Esophagus squamous epithelium (tissue), 5 donors: ENCODE measurements around the gene TBR1. TPM values are rescaled to one million over a fixed set of nuclear protein-coding genes. Genes with fewer than 3 reads are reported as not detected.

ENCODE experiments used
- DNase-seq: peaks from one replicate; lab custom pipeline; 2025; lab: John Stamatoyannopoulos, UW
- H3K27ac ChIP-seq, 4 donors: fragments of 200-600 bp; sonication (generic); one replicate each; pipeline ENCODE4 v1.5.1; 2016 to 2019; ENCODE audit warnings: mild to moderate bottlenecking in 1 of 4
- H3K27me3 ChIP-seq, 4 donors: fragments of 200-600 bp; sonication (generic); 1 replicate in 3 of 4; 2 replicates in 1 of 4; pipeline versions ENCODE4 v1.5.1 to v1.6.0; 2017 to 2021; ENCODE audit warnings: antibody characterized with exemption in 1 of 4
- H3K36me3 ChIP-seq, 3 donors: fragments of 200-600 bp; sonication (generic); one replicate each; pipeline ENCODE4 v1.5.1; 2016 to 2019
- H3K4me1 ChIP-seq, 3 donors: fragments of 200-600 bp; sonication (generic); one replicate each; pipeline ENCODE4 v1.5.1; 2017 to 2019
- H3K4me3 ChIP-seq, 4 donors: fragments of 200-600 bp; sonication (generic); 1 replicate in 3 of 4; 2 replicates in 1 of 4; pipeline ENCODE4 v1.5.1; 2016 to 2019; ENCODE audit warnings: mild to moderate bottlenecking in 2 of 4, moderate library complexity in 1 of 4
- H3K9me3 ChIP-seq, 3 donors: fragments of 200-600 bp; sonication (generic); one replicate each; pipeline ENCODE4 v1.5.1; 2016 to 2019
- POLR2A ChIP-seq, 4 donors: fragments of 450-650 bp; IDR thresholded peaks; one replicate each; pipeline ENCODE4 v1.6.1; 2017; ENCODE audit warnings: antibody characterized with exemption in 4 of 4, mild to moderate bottlenecking in 4 of 4, moderate library complexity in 3 of 4
- WGBS, 2 donors: methylation state at CpG; one replicate each; pipeline ENCODE4 v1.1.5; 2018; 5-methylcytosine and 5-hydroxymethylcytosine counted together
- intact Hi-C: fragments of 100-400 bp; cut with DNase I; formaldehyde crosslinking; loops from one replicate; pipeline ENCODE4 v1.15.0; 2022
- total RNA-seq, 4 donors: library from RNA; depleted of rRNA; stranded (reverse); fragments of >200 nt; gene quantifications; one replicate each; pipeline ENCODE4 v1.1.0, GENCODE V29; 2016
- TF ChIP-seq, protein P1 (sequence below), 6 experiments: fragments of 450-650 bp in 4 of 6; fragments of 200-600 bp in 2 of 6; sonication (generic) in 2 of 6; IDR thresholded peaks; one replicate each; pipeline ENCODE4 v1.5.1; 2016 to 2019; ENCODE audit warnings: antibody characterized with exemption in 6 of 6, mild to moderate bottlenecking in 4 of 6, moderate library complexity in 4 of 6
- donor health status: DM: yes; HTN: yes; CAD: no.

TBR1 gene
- total RNA-seq, 4 donors from 2014 or later = under 0.01 TPM; not detected in 3

DNA sequence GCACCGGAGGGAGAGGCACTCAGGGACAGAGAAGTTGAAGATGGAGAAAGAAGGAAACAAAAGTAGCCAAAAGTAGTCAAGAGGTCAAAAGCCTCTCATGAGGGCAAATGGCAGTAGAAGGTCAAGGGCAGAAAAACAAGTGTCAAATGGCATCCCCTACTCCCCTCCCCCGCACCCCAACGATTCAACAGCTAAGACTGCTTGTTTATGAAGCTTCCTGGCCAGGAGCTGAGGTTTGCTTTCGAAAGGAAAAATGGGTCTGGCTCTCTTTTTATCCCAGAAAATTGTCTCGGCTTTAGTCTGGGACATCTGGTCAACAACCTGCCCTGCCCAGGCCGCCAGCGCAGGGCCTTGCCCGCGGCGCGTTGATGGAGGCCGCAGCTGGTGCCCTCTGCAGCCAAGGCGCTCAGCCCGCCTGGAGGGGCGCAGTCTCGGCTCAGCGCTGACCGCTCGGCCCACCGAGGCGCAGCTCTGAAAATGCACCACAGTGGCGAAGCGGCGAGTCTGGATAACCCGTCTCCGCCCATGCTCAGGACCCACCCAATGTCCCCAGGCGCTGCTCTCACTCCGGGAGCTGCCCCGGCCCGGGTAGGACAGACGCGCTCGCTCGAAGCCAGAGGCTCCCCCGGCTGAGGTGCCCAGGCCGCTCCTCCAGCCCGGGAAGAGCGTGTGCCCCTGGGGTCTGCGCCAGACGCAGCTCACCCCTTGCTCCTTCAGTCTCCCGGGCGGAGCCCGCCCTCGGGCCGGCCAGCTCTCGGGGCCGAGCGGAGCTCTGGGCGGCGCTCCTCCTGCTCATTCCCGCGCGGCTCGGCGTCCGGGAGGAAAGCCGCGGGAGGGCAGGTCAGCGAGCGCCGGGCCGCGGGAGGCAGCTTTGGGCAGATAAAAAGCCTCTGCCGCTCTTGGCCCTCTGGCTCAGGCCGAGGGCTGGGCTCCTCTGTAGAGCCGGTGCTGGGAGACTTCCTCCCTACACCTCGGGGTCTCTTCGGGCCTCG, 1.8 kb upstream of the TBR1 start:
- H3K36me3 ChIP-seq = peaks cover 0 to 10% (median 0%) of the 10 kb centered on the region in 3 donors
- H3K4me3 ChIP-seq = peak overlapping the region; percentile 30 to 72 (median 45)
- no peak for DNase-seq
- 25 to 27% methylated on average over 10 to 11 of the region's 69 CpGs for WGBS, 2 donors
- intact Hi-C loops = no loop called here
- peaks cover 20 to 52% (median 36%) of the 10 kb centered on the region in 3 donors for H3K4me1 ChIP-seq
- no peak for TF ChIP-seq POLR2A (IDR thresholded peaks at IDR 0.05)
- TF ChIP-seq, protein P1, sequence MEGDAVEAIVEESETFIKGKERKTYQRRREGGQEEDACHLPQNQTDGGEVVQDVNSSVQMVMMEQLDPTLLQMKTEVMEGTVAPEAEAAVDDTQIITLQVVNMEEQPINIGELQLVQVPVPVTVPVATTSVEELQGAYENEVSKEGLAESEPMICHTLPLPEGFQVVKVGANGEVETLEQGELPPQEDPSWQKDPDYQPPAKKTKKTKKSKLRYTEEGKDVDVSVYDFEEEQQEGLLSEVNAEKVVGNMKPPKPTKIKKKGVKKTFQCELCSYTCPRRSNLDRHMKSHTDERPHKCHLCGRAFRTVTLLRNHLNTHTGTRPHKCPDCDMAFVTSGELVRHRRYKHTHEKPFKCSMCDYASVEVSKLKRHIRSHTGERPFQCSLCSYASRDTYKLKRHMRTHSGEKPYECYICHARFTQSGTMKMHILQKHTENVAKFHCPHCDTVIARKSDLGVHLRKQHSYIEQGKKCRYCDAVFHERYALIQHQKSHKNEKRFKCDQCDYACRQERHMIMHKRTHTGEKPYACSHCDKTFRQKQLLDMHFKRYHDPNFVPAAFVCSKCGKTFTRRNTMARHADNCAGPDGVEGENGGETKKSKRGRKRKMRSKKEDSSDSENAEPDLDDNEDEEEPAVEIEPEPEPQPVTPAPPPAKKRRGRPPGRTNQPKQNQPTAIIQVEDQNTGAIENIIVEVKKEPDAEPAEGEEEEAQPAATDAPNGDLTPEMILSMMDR (IDR thresholded peaks at IDR 0.05) = no peak
- H3K27me3 ChIP-seq = peaks cover 17 to 63% (median 36%) of the 10 kb centered on the region in 4 donors
- no peak overlapping the region for H3K27ac ChIP-seq
- H3K9me3 ChIP-seq = no peaks in the 10 kb centered on the region

DNA sequence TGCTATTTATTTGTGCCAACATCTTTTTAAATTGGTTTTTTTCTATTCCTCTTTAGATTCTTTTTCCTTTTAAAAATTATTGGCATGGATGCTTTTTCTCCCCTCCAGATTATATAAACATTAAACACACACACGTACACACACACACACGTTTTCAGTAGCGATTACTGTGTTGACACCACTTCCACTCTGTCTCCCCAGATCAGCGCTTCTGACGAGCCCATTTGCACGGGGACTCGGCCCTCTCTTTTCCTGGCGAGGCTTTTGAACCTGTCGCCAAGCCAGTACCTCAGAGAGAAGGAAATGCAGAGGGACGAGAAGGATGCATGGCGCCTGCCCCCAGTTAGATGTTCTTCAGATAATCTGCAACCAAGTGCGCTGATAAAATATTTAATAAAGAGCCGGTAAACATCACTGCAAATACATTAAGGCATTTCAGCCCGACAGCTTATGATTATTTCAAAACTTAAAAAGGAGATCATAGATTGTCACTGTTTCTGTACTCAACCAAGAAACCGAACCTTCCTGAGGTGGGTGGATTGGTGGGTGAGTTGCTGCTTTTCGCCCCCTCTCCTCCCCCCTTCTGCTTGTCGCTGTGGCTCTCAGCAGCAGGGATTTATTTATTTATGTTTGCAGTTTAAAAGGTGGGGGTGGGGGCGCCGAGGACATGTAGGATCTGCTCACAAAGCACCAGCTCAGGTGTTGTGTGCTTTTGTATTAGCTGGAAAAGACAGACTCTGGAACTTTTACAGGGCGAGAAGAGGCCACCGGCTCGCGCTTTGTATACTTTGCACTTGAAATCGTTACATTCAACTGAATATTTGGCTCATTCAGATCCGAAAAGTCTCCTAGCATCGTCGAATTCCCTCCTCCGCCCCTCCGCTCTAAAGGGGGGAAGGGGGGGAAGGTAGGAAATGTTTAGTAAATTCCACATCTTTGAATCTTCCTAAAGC, 787 bp upstream of the TBR1 start:
- peaks cover 0 to 6% (median 0%) of the 10 kb centered on the region in 3 donors for H3K36me3 ChIP-seq
- no peak overlapping the region for H3K27ac ChIP-seq
- no peaks in the 10 kb centered on the region for H3K9me3 ChIP-seq
- DNase-seq = no peak
- H3K27me3 ChIP-seq = peaks cover 17 to 72% (median 41%) of the 10 kb centered on the region in 4 donors
- intact Hi-C loops = no loop called here
- H3K4me3 ChIP-seq = peak overlapping the region; percentile 30 to 72 (median 45)
- peaks cover 20 to 52% (median 36%) of the 10 kb centered on the region in 3 donors for H3K4me1 ChIP-seq
- TF ChIP-seq, protein P1 (IDR thresholded peaks at IDR 0.05) = no peak
- TF ChIP-seq POLR2A (IDR thresholded peaks at IDR 0.05) = no peak
- 10% methylated on average over 25 to 29 of the region's 29 CpGs for WGBS, 2 donors

DNA sequence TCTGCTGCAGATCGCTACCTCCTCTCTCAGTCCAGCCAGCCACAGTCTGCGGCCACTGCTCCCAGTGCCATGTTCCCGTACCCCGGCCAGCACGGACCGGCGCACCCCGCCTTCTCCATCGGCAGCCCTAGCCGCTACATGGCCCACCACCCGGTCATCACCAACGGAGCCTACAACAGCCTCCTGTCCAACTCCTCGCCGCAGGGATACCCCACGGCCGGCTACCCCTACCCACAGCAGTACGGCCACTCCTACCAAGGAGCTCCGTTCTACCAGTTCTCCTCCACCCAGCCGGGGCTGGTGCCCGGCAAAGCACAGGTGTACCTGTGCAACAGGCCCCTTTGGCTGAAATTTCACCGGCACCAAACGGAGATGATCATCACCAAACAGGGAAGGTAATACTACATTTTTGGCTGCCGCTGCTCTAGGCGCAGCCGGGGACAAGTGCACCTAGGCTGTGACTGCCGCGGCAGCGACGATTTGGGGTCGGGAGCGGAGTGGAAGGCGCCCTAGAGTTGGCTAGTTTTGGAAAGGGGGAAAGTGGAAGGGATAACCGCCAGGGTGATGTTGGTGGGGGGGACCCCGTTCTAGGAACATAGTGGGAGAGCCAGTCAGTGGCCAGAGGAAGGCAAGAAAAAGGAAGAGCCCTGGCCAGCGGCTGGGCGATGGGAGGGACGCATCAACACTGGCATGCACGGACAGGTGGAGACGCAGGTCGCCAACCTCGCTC, 776 bp downstream of the TBR1 start:
- intact Hi-C loops = no loop called here
- peaks cover 20 to 52% (median 36%) of the 10 kb centered on the region in 3 donors for H3K4me1 ChIP-seq
- no peak for DNase-seq

More for the DNA sequence above, 776 bp downstream of the TBR1 start:
- Histone ChIP-seq H3K4me3 (peak overlapping the region in 1 of 4 donors; percentile 32), H3K27me3 (peaks cover 17 to 88% (median 50%) of the 10 kb centered on the region in 4 donors), H3K36me3 (no peaks in the 10 kb centered on the region), H3K9me3 (no peaks in the 10 kb centered on the region), H3K27ac (no peak overlapping the region)
- 6 to 8% methylated on average over 34 to 40 of the region's 41 CpGs for WGBS, 2 donors
- no peak for TF ChIP-seq POLR2A (IDR thresholded peaks at IDR 0.05)
- TF ChIP-seq, protein P1 (IDR thresholded peaks at IDR 0.05) = no peak
